AG09309 (cell line): Measurements from ENCODE around the gene GIMAP7.

ENCODE experiments used
- DNase-seq: peaks from one replicate; pipeline ENCODE4 v3.0.0-alpha.2; 2010; ENCODE audit warnings: low read depth
- H3K4me3 ChIP-seq: 2 replicates; pipeline ENCODE4 v1.5.1; 2011; ENCODE audit warnings: mild to moderate bottlenecking, low read depth, low read length, moderate library complexity; ENCODE audit not compliant: control insufficient read depth
- TF ChIP-seq, protein P1 (sequence below): IDR thresholded peaks from 2 replicates; pipeline ENCODE4 v1.5.1; 2011; ENCODE audit warnings: mild to moderate bottlenecking, low read depth, low read length, inconsistent platforms; ENCODE audit not compliant: insufficient read depth, control insufficient read depth; ENCODE audit errors: missing control alignments

GIMAP7 gene

DNA sequence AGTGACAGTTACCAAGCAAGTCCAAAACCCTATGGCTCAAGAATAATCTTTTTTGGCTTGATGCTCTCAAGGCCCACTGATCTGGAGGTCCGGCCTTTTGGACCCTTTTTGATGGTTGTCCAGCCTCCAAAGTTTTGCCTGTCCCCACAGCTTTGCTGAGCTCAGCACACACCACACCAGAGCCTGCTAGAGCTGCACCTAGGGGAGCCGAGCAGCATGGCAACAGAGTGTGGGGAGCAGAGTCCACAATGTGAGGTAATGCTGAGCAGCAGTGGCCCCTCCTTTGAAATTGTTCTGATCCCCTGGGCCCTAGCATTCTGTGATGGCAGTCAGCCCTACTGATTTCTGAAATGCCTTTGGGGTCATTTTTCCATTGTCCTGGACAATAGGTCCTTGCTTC is 9.3 kb downstream of the GIMAP7 start:
- TF ChIP-seq, protein P1, sequence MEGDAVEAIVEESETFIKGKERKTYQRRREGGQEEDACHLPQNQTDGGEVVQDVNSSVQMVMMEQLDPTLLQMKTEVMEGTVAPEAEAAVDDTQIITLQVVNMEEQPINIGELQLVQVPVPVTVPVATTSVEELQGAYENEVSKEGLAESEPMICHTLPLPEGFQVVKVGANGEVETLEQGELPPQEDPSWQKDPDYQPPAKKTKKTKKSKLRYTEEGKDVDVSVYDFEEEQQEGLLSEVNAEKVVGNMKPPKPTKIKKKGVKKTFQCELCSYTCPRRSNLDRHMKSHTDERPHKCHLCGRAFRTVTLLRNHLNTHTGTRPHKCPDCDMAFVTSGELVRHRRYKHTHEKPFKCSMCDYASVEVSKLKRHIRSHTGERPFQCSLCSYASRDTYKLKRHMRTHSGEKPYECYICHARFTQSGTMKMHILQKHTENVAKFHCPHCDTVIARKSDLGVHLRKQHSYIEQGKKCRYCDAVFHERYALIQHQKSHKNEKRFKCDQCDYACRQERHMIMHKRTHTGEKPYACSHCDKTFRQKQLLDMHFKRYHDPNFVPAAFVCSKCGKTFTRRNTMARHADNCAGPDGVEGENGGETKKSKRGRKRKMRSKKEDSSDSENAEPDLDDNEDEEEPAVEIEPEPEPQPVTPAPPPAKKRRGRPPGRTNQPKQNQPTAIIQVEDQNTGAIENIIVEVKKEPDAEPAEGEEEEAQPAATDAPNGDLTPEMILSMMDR = no peak
- DNase-seq = no peak

DNA sequence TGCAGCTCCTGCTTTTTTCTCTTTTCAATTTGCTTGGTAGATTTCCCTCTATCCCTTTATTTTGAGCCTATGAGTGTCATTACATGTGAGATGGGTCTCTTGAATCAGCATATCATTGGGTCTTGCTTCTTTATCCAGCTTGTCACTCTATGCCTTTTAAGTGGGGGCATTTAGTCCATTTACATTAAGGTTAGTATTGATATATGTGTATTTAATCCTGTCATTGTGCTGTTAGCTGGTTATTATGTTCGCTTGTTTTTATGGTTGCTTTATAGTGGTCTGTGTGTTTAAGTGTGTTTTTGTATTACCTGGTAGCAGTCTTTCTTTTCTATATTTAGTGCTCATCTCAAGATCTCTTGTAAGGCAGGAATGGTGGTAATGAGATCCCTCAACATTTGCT is 17.0 kb downstream of the GIMAP7 start:
- no peak overlapping the region for H3K4me3 ChIP-seq
- TF ChIP-seq, protein P1 = no peak
- DNase-seq = no peak

More for the DNA sequence above, 9.3 kb downstream of the GIMAP7 start:
- H3K4me3 ChIP-seq = no peak overlapping the region

DNA sequence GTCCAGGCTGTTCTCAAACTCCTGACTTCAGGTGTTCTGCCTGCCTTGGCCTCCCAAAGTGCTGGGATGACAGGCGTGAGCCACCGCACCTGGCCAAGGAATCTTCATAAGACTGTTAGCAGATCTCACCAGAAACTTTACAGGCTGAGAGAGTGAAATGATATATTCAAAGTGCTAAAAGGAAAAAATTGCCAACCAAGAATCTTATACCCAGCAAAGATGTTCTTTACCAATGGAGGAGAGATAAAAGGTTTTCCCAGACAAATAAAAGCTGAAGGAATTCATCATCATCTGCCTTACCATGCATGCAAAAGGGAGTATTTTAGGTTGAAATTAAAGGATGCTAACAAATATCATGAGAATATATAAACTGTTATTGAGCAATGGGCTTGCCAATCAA is 23.6 kb downstream of the GIMAP7 start:
- TF ChIP-seq, protein P1 = no peak
- no peak for DNase-seq
- no peak overlapping the region for H3K4me3 ChIP-seq

DNA sequence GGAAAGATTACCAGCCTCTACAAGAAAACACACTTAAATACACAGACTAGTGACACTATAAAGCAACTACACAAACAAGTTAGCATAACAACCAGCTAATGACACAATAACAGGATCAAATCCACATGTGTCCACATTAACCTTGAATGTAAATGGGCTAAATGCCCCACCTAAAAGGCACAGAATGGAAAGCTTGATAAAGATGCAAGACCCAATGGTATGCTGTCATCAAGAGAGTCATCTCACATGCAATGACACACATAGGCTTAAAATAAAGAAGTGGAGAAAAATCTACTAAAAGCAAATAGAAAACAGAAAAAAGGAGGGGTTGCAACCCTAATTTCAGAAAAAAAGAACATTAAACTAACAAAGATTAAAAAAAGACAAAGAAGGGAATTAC is 38.5 kb downstream of the GIMAP7 start:
- H3K4me3 ChIP-seq = no peak overlapping the region
- TF ChIP-seq, protein P1 = no peak
- no peak for DNase-seq

DNA sequence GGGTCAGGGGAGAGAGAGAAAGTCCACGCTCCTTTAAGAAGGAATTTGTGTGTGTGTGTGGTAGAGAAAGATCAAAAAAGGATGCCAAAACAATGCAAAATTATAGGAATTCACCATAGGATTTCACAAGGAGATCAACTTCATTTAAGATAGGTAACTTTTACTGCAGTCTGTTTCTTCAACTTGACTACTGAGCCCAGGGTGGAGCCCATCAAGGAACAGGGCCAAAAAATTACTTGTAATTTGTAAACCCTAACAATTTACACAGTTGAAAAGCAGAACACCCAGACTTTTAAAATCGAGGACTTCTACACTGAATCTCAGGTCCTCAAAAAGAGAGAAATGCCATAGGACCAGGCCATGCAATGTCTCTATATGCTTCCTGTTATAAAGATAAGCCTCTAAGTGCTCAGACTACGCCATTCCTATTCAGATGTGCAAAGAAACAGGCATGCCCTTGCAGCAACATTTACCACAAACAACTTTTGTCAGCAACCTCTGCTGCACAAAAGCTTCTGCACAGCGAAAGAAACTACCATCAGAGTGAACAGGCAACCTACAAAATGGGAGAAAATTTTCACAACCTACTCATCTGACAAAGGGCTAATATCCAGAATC is 42.0 kb downstream of the GIMAP7 start:
- TF ChIP-seq, protein P1 = no peak
- no peak for DNase-seq
- no peak overlapping the region for H3K4me3 ChIP-seq

DNA sequence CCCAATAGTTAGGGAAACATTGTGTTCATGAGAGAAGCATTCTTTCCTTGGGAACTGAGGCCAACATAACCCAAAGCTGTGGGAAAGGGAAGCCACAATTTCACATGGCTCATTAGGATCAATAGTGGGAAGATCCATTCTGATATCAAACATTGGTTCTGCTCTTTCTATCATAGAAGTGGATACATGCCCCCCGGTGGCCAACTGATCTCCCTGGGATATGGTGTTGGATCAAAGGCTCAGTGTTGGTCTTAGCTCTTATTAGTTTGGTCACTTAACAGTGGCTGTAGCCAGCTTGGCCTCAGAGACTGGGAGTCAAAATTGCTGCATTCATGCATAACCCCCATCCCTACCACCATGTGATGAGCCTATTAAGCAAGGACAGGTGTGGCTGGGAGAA is 45.8 kb downstream of the GIMAP7 start:
- DNase-seq = no peak

More for the DNA sequence above, 45.8 kb downstream of the GIMAP7 start:
- TF ChIP-seq, protein P1 = no peak
- no peak overlapping the region for H3K4me3 ChIP-seq
